Pancreas (tissue), 10 donors: ENCODE data around the gene COL15A1. TPM values are rescaled to one million over a fixed set of nuclear protein-coding genes. Genes with fewer than 3 reads are reported as not detected.

Experiments
- ATAC-seq, 4 donors: fragments of 200-7000 bp; cut with Tn5 transposase; one replicate each; pipeline versions ENCODE4 v1.8.0 to v1.9.1; 2020; ENCODE audit warnings: mild to moderate bottlenecking in 4 of 4, moderate library complexity in 4 of 4
- DNase-seq, 6 donors: peaks; one replicate each; pipeline ENCODE4 v3.0.0-alpha.2; 2020
- FAIRE-seq: peaks from 2 replicates; lab custom pipeline; 2012; peaks lifted over from hg19 to GRCh38; lab: Jason Lieb, UNC
- H3K27ac ChIP-seq, 4 donors: fragments of 200-600 bp; sonication (generic); 1 replicate in 3 of 4; 2 replicates in 1 of 4; pipeline versions ENCODE4 v1.5.0 to v1.8.0; 2020
- H3K27me3 ChIP-seq, 4 donors: fragments of 200-600 bp; one replicate each; pipeline ENCODE4 v1.8.0; 2021
- H3K36me3 ChIP-seq, 3 donors: fragments of 200-600 bp; sonication (generic) in 1 of 3; one replicate each; pipeline versions ENCODE4 v1.5.0 to v1.8.0; 2020 to 2021
- H3K4me1 ChIP-seq, 3 donors: fragments of 200-600 bp; one replicate each; pipeline ENCODE4 v1.8.0; 2021
- H3K4me3 ChIP-seq, 4 donors: fragments of 200-600 bp; sonication (generic) in 2 of 4; one replicate each; pipeline versions ENCODE4 v1.5.0 to v1.8.0; 2020 to 2021
- H3K9me3 ChIP-seq, 4 donors: fragments of 200-600 bp; one replicate each; pipeline ENCODE4 v1.8.0; 2021
- WGBS, 2 donors: extraction: QIAGEN DNeasy Blood & Tissue Kit; methylation state at CpG; one replicate each; pipeline ENCODE4 v1.1.7; 2013; 5-methylcytosine and 5-hydroxymethylcytosine counted together
- intact Hi-C, 3 donors: fragments of 100-400 bp; cut with DNase I; formaldehyde crosslinking; loops; one replicate each; pipeline versions ENCODE4 v1.11.1 to v1.14.2; 2022
- polyA plus RNA-seq, 2 donors: library from polyadenylated mRNA; stranded (reverse); fragments of 200-250 nt; gene quantifications; one replicate each; pipeline ENCODE4 v1.2.3, GENCODE V29; 2013
- total RNA-seq, 6 donors: library from RNA; stranded (reverse); fragmentation: NEBNext Ultra II Directional in 4 of 6; extraction: Animal tissue kit (Norgen Biotek cat#: 25700) in 4 of 6; gene quantifications; one replicate each; pipeline versions ENCODE4 v1.2.1 to v1.2.4, GENCODE V29; 2021 to 2023
- TF ChIP-seq, protein P1 (sequence below), 4 donors: fragments of 200-600 bp; sonication (generic) in 3 of 4; IDR thresholded peaks; one replicate each; pipeline versions ENCODE4 v1.5.0 to v1.8.0; 2021; ENCODE audit warnings: antibody characterized with exemption in 4 of 4
- donor health status: healthy with polysubstance abuse.
- donor health status: DM: no; HTN: no; CAD: no; lungs with moderate emphysema.
- donor health status: DM: no; HTN: no; CAD: no.
- donor health status: control.
- donor health status: control.
- donor health status: Bipolar disorder and iron deficiency.
- donor health status: DM: yes; HTN: yes; CAD: no.
- donor health status: DM: no; HTN: no; CAD: no.
- donor health status: DM: no; HTN: no; CAD: no.
- donor health status: DM: yes; HTN: yes; CAD: no.

Gene COL15A1
- total and polyA plus RNA-seq, 8 donors: 6.7 to 43.4 (median 10.4) TPM

DNA sequence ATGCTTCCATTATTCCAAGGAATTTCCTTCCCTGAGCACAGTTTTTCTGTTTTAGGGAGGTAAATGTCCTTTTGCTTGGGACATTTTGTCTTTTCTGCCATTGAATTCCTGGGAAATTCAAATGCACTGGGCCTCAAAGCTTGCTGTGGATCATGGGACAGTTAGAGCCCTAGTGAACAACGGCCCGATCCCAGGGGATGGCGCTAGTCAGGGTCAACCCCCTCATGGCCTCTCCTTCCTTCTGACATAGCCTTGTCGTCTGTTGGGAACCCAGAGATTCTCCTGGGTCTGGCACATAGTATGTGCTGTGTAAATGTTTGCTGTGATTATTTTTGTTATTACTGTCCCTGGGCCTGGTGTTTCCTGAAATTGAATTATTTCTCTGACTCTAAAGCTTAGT, 30.7 kb upstream of the COL15A1 start:
- WGBS, 2 donors: 68 to 76% methylated on average over 4 of the region's 4 CpGs

DNA sequence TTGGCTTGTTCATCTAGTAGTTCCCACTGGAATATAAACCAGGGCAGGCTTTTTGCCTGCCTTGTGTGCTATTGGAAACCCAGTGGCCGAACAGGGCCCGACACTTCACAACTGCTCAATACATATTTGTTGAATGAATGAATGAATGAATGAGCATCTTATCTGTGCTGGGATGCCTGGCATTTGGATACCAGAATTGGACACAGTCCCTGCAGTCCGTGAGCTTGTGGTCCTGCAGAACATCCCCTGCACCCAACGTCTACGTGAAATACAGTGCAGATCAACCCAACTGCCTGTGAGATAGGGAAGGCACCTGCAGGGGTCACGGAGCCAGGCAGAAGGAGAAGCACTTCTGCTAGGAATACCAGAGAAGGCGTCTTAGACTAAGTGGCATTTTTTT, 30.0 kb upstream of the COL15A1 start:
- FAIRE-seq (no peak), ATAC-seq (no peak), DNase-seq (no peak)
- Histone ChIP-seq H3K4me1 (peaks cover 23 to 45% (median 39%) of the 10 kb centered on the region in 3 donors), H3K27ac (no peak overlapping the region), H3K4me3 (no peak overlapping the region), H3K36me3 (no peaks in the 10 kb centered on the region), H3K27me3 (no peaks in the 10 kb centered on the region), H3K9me3 (no peaks in the 10 kb centered on the region)
- intact Hi-C loops: no loop called here
- WGBS, 2 donors: 92 to 93% methylated on average over 7 of the region's 7 CpGs
- TF ChIP-seq, protein P1, sequence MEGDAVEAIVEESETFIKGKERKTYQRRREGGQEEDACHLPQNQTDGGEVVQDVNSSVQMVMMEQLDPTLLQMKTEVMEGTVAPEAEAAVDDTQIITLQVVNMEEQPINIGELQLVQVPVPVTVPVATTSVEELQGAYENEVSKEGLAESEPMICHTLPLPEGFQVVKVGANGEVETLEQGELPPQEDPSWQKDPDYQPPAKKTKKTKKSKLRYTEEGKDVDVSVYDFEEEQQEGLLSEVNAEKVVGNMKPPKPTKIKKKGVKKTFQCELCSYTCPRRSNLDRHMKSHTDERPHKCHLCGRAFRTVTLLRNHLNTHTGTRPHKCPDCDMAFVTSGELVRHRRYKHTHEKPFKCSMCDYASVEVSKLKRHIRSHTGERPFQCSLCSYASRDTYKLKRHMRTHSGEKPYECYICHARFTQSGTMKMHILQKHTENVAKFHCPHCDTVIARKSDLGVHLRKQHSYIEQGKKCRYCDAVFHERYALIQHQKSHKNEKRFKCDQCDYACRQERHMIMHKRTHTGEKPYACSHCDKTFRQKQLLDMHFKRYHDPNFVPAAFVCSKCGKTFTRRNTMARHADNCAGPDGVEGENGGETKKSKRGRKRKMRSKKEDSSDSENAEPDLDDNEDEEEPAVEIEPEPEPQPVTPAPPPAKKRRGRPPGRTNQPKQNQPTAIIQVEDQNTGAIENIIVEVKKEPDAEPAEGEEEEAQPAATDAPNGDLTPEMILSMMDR (IDR thresholded peaks at IDR 0.05): no peak

More for the DNA sequence above, 30.7 kb upstream of the COL15A1 start:
- FAIRE-seq (no peak), ATAC-seq (no peak), DNase-seq (no peak)
- intact Hi-C loops: no loop called here
- H3K27ac ChIP-seq: no peak overlapping the region
- TF ChIP-seq, protein P1 (IDR thresholded peaks at IDR 0.05): no peak
- peaks cover 20 to 45% (median 42%) of the 10 kb centered on the region in 3 donors for H3K4me1 ChIP-seq
- no peaks in the 10 kb centered on the region for H3K9me3 ChIP-seq
- no peak overlapping the region for H3K4me3 ChIP-seq
- no peaks in the 10 kb centered on the region for H3K36me3 ChIP-seq
- H3K27me3 ChIP-seq: no peaks in the 10 kb centered on the region

DNA sequence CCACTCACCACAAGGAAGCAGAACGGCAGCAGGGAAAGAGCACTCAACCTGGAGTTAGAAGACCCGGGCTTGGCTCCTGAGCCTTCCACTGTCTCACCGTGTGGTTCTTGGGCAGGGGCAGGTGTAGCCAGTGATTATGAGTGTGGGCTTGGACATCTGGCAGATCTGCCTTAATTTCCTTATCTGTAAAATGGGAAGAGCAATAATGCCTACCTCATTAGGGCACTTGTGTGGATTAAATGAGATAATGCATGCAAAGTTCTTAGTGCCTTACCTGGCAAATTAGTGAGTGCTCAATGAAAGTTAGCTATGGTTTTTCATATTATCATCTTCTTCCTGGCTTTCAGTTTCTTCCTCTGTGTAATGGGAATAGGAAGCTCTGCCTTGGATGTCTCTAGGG, 28.1 kb upstream of the COL15A1 start:
- intact Hi-C loops: no loop called here
- Histone ChIP-seq H3K36me3 (no peaks in the 10 kb centered on the region), H3K27me3 (no peaks in the 10 kb centered on the region), H3K9me3 (no peaks in the 10 kb centered on the region), H3K27ac (no peak overlapping the region), H3K4me3 (no peak overlapping the region), H3K4me1 (peaks cover 27 to 39% (median 33%) of the 10 kb centered on the region in 3 donors)
- 95 to 99% methylated on average over 3 of the region's 3 CpGs for WGBS, 2 donors
- DNase-seq (no peak), ATAC-seq (no peak), FAIRE-seq (no peak)
- TF ChIP-seq, protein P1 (IDR thresholded peaks at IDR 0.05): no peak

DNA sequence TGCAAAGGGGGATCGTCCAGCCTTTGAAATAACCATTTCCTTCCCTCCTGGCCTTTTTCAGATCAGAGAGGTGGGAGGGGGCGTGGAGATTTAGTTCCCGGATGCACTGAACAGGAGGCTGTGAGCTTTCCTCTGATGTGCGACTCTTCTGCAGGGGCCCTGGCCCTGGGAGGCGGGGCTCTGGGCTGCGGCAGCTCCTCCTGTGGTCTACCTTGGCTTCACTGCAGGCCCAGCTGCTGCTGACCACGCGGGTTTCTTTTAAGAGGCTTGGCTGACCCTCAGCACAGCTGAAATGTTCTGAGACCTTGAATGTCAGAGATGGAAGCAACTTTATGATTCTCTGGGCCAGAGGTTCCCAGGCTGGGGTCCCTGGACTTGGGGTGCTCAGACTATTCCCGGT, 27.0 kb upstream of the COL15A1 start:
- peak; percentile 41 to 70 (median 62) for ATAC-seq
- Histone ChIP-seq H3K9me3 (no peaks in the 10 kb centered on the region), H3K4me3 (no peak overlapping the region), H3K36me3 (no peaks in the 10 kb centered on the region), H3K4me1 (peaks cover 27 to 32% (median 28%) of the 10 kb centered on the region in 3 donors), H3K27me3 (no peaks in the 10 kb centered on the region), H3K27ac (peak overlapping the region in 2 of 4 donors; percentile 61 to 74)
- peak in 5 of 6 donors; percentile 27 to 69 (median 66) for DNase-seq
- intact Hi-C loops: no loop called here
- TF ChIP-seq, protein P1 (IDR thresholded peaks at IDR 0.05): no peak
- no peak for FAIRE-seq
- 35 to 48% methylated on average over 9 of the region's 9 CpGs for WGBS, 2 donors

DNA sequence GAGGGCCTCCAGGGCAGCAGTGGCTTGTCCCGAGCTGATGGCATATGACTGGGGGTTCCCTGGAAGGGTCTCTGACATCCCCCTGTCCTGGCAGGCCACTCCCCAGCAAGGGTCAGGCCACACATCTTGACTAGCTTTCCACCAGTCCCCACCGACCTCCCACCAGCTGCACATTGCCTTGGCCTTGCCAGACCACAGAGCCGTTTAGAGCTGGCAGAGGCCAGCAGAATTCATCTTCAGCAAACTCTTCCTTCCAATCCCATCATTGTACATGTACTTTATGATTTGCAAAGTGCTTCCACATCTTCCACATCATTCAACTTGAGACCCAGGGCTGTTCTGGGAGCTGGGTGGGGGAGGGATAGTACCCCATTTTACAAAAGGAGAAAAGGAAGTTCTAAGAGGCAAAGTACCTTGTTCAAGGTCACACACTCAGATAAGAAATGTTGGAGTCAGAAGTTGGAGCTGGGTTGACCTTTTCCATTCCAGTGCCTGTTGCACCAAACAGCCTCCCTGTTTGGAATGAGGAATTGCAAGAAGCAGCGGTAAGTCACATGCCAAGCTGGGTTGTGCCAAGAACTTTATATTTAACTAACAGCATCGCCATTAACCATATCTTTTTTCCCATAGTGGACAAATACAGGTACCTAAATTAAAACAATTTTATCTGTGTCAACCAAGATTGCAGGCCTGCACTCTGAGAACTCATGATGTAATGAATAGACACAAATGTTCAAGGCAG, 25.8 kb upstream of the COL15A1 start:
- Histone ChIP-seq H3K4me1 (peaks cover 30 to 32% (median 31%) of the 10 kb centered on the region in 3 donors), H3K9me3 (no peaks in the 10 kb centered on the region), H3K36me3 (no peaks in the 10 kb centered on the region), H3K27ac (peak overlapping the region in 2 of 4 donors; percentile 61 to 74), H3K27me3 (no peaks in the 10 kb centered on the region), H3K4me3 (no peak overlapping the region)
- DNase-seq: peak in 4 of 6 donors; percentile 28 to 85 (median 74)
- 20 to 26% methylated on average over 5 of the region's 5 CpGs for whole genome bisulfite sequencing, 2 donors
- peak; percentile 81 to 93 (median 84) for ATAC-seq
- TF ChIP-seq, protein P1 (IDR thresholded peaks at IDR 0.05): no peak
- FAIRE-seq: no peak
- intact Hi-C loops: no loop called here
